GM12878 (cell line): ENCODE data around the gene FRMD3. TPM values are rescaled to one million over a fixed set of nuclear protein-coding genes. Genes with fewer than 3 reads are reported as not detected.
A peak's percentile ranks its signal among the peaks of the same experiment; 100 is the strongest.

Experiments
- ATAC-seq: fragments of 200-7000 bp; cut with Tn5 transposase; 3 replicates; pipeline ENCODE4 v1.9.1; 2020; ENCODE audit warnings: mild to moderate bottlenecking, moderate library complexity
- BruUV-seq: library from RNA; stranded (reverse); fragments of 400-500 nt; replicated peaks from 2 replicates; lab custom pipeline; 2021; lab: Mats Ljungman, UMichigan
- CTCF ChIA-PET: fragments of 300-600 bp; sonication (Branson Sonifier 250); formaldehyde crosslinking; extraction: SDS; loops from one replicate; lab custom pipeline; 2021; ENCODE audit warnings: inconsistent platforms; lab: Yijun Ruan, JAX
- POLR2A ChIA-PET: fragments of 350-600 bp; formaldehyde crosslinking; extraction: SDS; loops from one replicate; lab custom pipeline; 2021; ENCODE audit warnings: inconsistent platforms; lab: Charles Lee
- RAD21 ChIA-PET: fragments of 300-600 bp; sonication (Branson Sonifier 250); formaldehyde crosslinking; loops from one replicate; lab custom pipeline; 2023; ENCODE audit warnings: antibody characterized with exemption; ENCODE audit not compliant: unreplicated experiment; lab: Charles Lee
- SMC1A ChIA-PET: fragments of 300-600 bp; sonication (Branson Sonifier 250); formaldehyde crosslinking; loops from one replicate; lab custom pipeline; 2023; ENCODE audit not compliant: unreplicated experiment, uncharacterized antibody; lab: Charles Lee
- DNase-seq: peaks from one replicate; pipeline ENCODE4 v3.0.0-alpha.2; 2011; ENCODE audit warnings: low read depth, low spot score
- FAIRE-seq: peaks from 3 replicates; lab custom pipeline; 2011; peaks lifted over from hg19 to GRCh38; lab: Jason Lieb, UNC
- H2AFZ ChIP-seq: 2 replicates; pipeline ENCODE4 v1.6.0; 2011; ENCODE audit warnings: low read depth, low read length, control low read depth; ENCODE audit not compliant: control insufficient read depth
- H3K27ac ChIP-seq: 2 replicates; pipeline ENCODE4 v1.5.1; 2011; ENCODE audit warnings: control low read depth; ENCODE audit not compliant: control insufficient read depth, insufficient read depth
- H3K27me3 ChIP-seq, 2 experiments: replicated peaks in 1 of 2; 2 replicates each; pipeline versions ENCODE4 v1.6.0 to v1.6.1; 2011; ENCODE audit warnings: low read length in 1 of 2; ENCODE audit not compliant: control insufficient read depth in 2 of 2, insufficient read depth in 2 of 2
- H3K36me3 ChIP-seq, 2 experiments: 2 replicates each; pipeline ENCODE4 v1.5.1; 2011; ENCODE audit warnings: low read length in 1 of 2; ENCODE audit not compliant: control insufficient read depth in 2 of 2, insufficient read depth in 2 of 2
- H3K4me1 ChIP-seq: 2 replicates; pipeline ENCODE4 v1.6.1; 2011; ENCODE audit warnings: mild to moderate bottlenecking, low read length, moderate library complexity, mixed read lengths; ENCODE audit not compliant: control insufficient read depth, insufficient read depth
- H3K4me2 ChIP-seq: 2 replicates; pipeline ENCODE4 v1.6.0; 2011; ENCODE audit warnings: control low read depth; ENCODE audit not compliant: control insufficient read depth, insufficient read depth
- H3K4me3 ChIP-seq: fragments of 200-600 bp; sonication (generic); 2 replicates; pipeline ENCODE4 v1.5.1; 2016
- H3K79me2 ChIP-seq: 2 replicates; pipeline ENCODE4 v1.6.0; 2011; ENCODE audit warnings: low read length; ENCODE audit not compliant: control insufficient read depth, insufficient read depth
- H3K9ac ChIP-seq: 2 replicates; pipeline ENCODE4 v1.8.0; 2011; ENCODE audit warnings: low read length, control low read depth, mixed read lengths; ENCODE audit not compliant: control insufficient read depth, insufficient read depth
- H3K9me3 ChIP-seq: replicated peaks from 3 replicates; pipeline ENCODE4 v1.5.1; 2011; ENCODE audit warnings: mild to moderate bottlenecking, low read length; ENCODE audit not compliant: control insufficient read depth, insufficient read depth
- H4K20me1 ChIP-seq: 2 replicates; pipeline ENCODE4 v1.6.0; 2011; ENCODE audit not compliant: control insufficient read depth, insufficient read depth
- REST ChIP-seq: IDR thresholded peaks from 2 replicates; pipeline ENCODE4 v1.6.1; 2012; ENCODE audit warnings: mild to moderate bottlenecking, low read depth, low read length
- USF1 ChIP-seq: IDR thresholded peaks from 2 replicates; pipeline ENCODE4 v1.6.1; 2011; ENCODE audit warnings: borderline replicate concordance, low read depth, mild to moderate bottlenecking, moderate library complexity, mixed read lengths, low read length; ENCODE audit not compliant: insufficient read depth; ENCODE audit errors: extremely low read length
- WGBS: methylation state at CpG from one replicate; pipeline ENCODE4 v1.1.6; 2016; ENCODE audit warnings: low lambda C conversion rate; ENCODE audit not compliant: insufficient replicate concordance, insufficient coverage; ENCODE audit errors: missing lambda C conversion rate; 5-methylcytosine and 5-hydroxymethylcytosine counted together
- in situ Hi-C: fragments of 300-500 bp; cut with MboI; formaldehyde crosslinking; loops from 9 replicates; pipeline ENCODE4 v1.14.3; 2018; ENCODE audit warnings: mixed read lengths
- intact Hi-C: fragments of 100-400 bp; cut with micrococcal nuclease; formaldehyde crosslinking; loops from one replicate; pipeline ENCODE4 v1.14.2; 2022; ENCODE audit not compliant: unreplicated experiment
- polyA plus RNA-seq, 11 experiments: library from polyadenylated mRNA; depleted of rRNA in 4 of 11; unstranded in 6 of 11; stranded (reverse) in 5 of 11; fragments of >200 nt; fragmentation: Nextera tagmentation in 4 of 11; fragmentation: Illumina TruSeq in 1 of 11; extraction: Ambion mirVana in 4 of 11; extraction: Trizol in 1 of 11; gene quantifications; 1 replicate in 1 of 11; 2 replicates in 10 of 11; pipeline versions ENCODE4 v1.2.1 to v1.2.3, GENCODE V29; 2011 to 2016; ENCODE audit warnings: inconsistent platforms in 2 of 11, missing spikeins in 2 of 11, low read depth in 1 of 11
- total RNA-seq, 4 experiments: library from RNA; depleted of rRNA in 3 of 4; stranded (reverse); fragments of >200 nt in 3 of 4; fragmentation: Illumina TruSeq in 1 of 4; extraction: Trizol in 1 of 4; gene quantifications; 2 replicates each; pipeline versions ENCODE4 v1.2.1 to v1.2.3, GENCODE V29; 2013 to 2021

The FRMD3 gene
- total and polyA plus RNA-seq, 10 of the 15 experiments (the other 5 are each of a cell fraction or from before 2014, with no cell fraction given) = 0.04 to 0.68 (median 0.21) TPM; not detected in 1

- intact Hi-C loops = no loop called here
- Histone ChIP-seq H3K9ac (no peak overlapping the region), H3K4me3 (no peak overlapping the region)
- no peak for FAIRE-seq
- WGBS = 59% methylated on average over 4 of the region's 4 CpGs
- TF ChIP-seq REST = peak; percentile 68; the same call in 1 of the 2 replicates
- no peak for TF ChIP-seq USF1
- TF ChIP-seq, all 136 proteins: peak for 1
- Histone ChIP-seq H3K9me3 (no peaks in the 10 kb centered on the region), H3K4me2 (no peak overlapping the region), H3K4me1 (no peaks in the 10 kb centered on the region), H3K27ac (no peak overlapping the region), H3K36me3 (no peaks in the 10 kb centered on the region), H3K79me2 (no peaks in the 10 kb centered on the region), H4K20me1 (no peaks in the 10 kb centered on the region), H2AFZ (no peak overlapping the region), H3K27me3 (no peaks in the 10 kb centered on the region)
- ATAC-seq = no peak
- no peak for DNase-seq
- SMC1A ChIA-PET = no interaction called here
- in situ Hi-C loops = no loop called here
- CTCF ChIA-PET = interaction anchor here (1.0 to 1.2 kb wide), 2 partner anchors 13 to 189 kb away, joined by 3 read pairs; no protein-coding TSS in a partner anchor
- RAD21 ChIA-PET = no interaction called here
- BruUV-seq = no TSS peak
- POLR2A ChIA-PET = no interaction called here
Measured at GRCh38 chr9:83355024-83355444, 183.2 kb downstream of the FRMD3 start.
